Stimulated activated CD8-positive, alpha-beta memory T cell treated with anti-CD3 and anti-CD28 coated beads, Interleukin-4, amount 100 ng/mL, for 1 hour (primary cell): ENCODE data around the gene ATP4A.

Experiments used
- DNase-seq, 2 donors: peaks; one replicate each; pipeline ENCODE4 v3.0.0-alpha.2; 2020; ENCODE audit warnings: low read depth in 2 of 2, low spot score in 1 of 2

Gene ATP4A

GRCh38 chr19:35549879-35550523, 13.5 kb downstream of the ATP4A start:
- no peak for DNase-seq

- peak in 1 of 2 donors; percentile 14 for DNase-seq
Observed at GRCh38 chr19:35549174-35549788, 14.2 kb downstream of the ATP4A start.

- no peak for DNase-seq
Observed at GRCh38 chr19:35546532-35546931, 16.9 kb downstream of the ATP4A start.

GRCh38 chr19:35545855-35546381, 17.5 kb downstream of the ATP4A start:
- no peak for DNase-seq

GRCh38 chr19:35545001-35545854, 18.2 kb downstream of the ATP4A start, which contains the start of gene TMEM147:
TSS of gene TMEM147 (plus strand) at chr19:35545626. CDS start at chr19:35545740, 114 bp downstream.
- peak; percentile 55 to 64 for DNase-seq

- no peak for DNase-seq
Observed at GRCh38 chr19:35544110-35544802, 19.2 kb downstream of the ATP4A start.

GRCh38 chr19:35543280-35544109, 20.0 kb downstream of the ATP4A start:
- DNase-seq = no peak

- DNase-seq = no peak
Observed at GRCh38 chr19:35542209-35542608, 21.2 kb downstream of the ATP4A start.

- no peak for DNase-seq
Observed at GRCh38 chr19:35540356-35540927, 23.0 kb downstream of the ATP4A start.

GRCh38 chr19:35539850-35540249, 23.6 kb downstream of the ATP4A start:
- no peak for DNase-seq

- DNase-seq = no peak
Observed at GRCh38 chr19:35539314-35539713, 24.1 kb downstream of the ATP4A start.

GRCh38 chr19:35534803-35535480, 28.5 kb downstream of the ATP4A start:
- no peak for DNase-seq

- DNase-seq = peak in 1 of 2 donors; percentile 19
Observed at GRCh38 chr19:35533822-35534392, 29.6 kb downstream of the ATP4A start.

GRCh38 chr19:35533201-35533821, 30.1 kb downstream of the ATP4A start, which contains the start of gene GAPDHS:
TSS of gene GAPDHS (plus strand) at chr19:35533456. CDS start at chr19:35533528, 72 bp downstream.
- DNase-seq = no peak

GRCh38 chr19:35531291-35531690, 32.2 kb downstream of the ATP4A start:
- no peak for DNase-seq

GRCh38 chr19:35529241-35530218, 33.9 kb downstream of the ATP4A start:
- no peak for DNase-seq
